ENCODE measurements around the gene GZMA. TPM values are rescaled to one million over a fixed set of nuclear protein-coding genes. Genes with fewer than 3 reads are reported as not detected.

Gene GZMA
- total RNA-seq = 1.2 TPM

GRCh38 chr5:55102348-55102747 lies at the start of gene GZMA:
Gene GZMA (plus strand): TSS chr5:55102646. CDS start chr5:55102683, 37 bp downstream.
- Histone ChIP-seq H3K27me3 (no peaks in the 10 kb centered on the region), H3K9me3 (no peaks in the 10 kb centered on the region), H3K4me3 (no peak within 1 kb of the TSS), H3K27ac (no peak within 1 kb of the TSS), H3K4me1 (no peaks in the 10 kb centered on the region), H3K36me3 (no peaks in the 10 kb centered on the region)
- intact Hi-C loops (cut with DNase I) = no loop called here
- no peak for TF ChIP-seq CTCF (IDR thresholded peaks at IDR 0.05)
- no peak for TF ChIP-seq POLR2A (IDR thresholded peaks at IDR 0.05)
- TF ChIP-seq POLR2AphosphoS5 (IDR thresholded peaks at IDR 0.05; ENCODE audit: insufficient read depth in 1 of 2, low read depth in 1 of 2) = no peak
- no peak for DNase-seq (ENCODE audit: extremely low spot score in 2 of 2)

- Histone ChIP-seq H3K4me1 (no peaks in the 10 kb centered on the region), H3K9me3 (no peaks in the 10 kb centered on the region)
Observed at GRCh38 chr5:55055183-55055582, 47.3 kb upstream of the GZMA start.

GRCh38 chr5:55062039-55062779 lies 40.2 kb upstream of the GZMA start:
- TF ChIP-seq POLR2A (IDR thresholded peaks at IDR 0.05) (no peak), CTCF (IDR thresholded peaks at IDR 0.05) (no peak), POLR2AphosphoS5 (IDR thresholded peaks at IDR 0.05; ENCODE audit: insufficient read depth in 1 of 2, low read depth in 1 of 2) (no peak)
- intact Hi-C loops (cut with DNase I) = no loop called here
- Histone ChIP-seq H3K36me3 (no peaks in the 10 kb centered on the region), H3K9me3 (no peaks in the 10 kb centered on the region), H3K27me3 (no peaks in the 10 kb centered on the region), H3K4me1 (no peaks in the 10 kb centered on the region), H3K27ac (no peak overlapping the region), H3K4me3 (no peak overlapping the region)
- no peak for DNase-seq (ENCODE audit: extremely low spot score in 2 of 2)

More at GRCh38 chr5:55055183-55055582, 47.3 kb upstream of the GZMA start:
- DNase-seq (ENCODE audit: extremely low spot score in 2 of 2) = no peak
- no peak for TF ChIP-seq POLR2A (IDR thresholded peaks at IDR 0.05)
- no peak for TF ChIP-seq CTCF (IDR thresholded peaks at IDR 0.05)
- TF ChIP-seq POLR2AphosphoS5 (IDR thresholded peaks at IDR 0.05; ENCODE audit: insufficient read depth in 1 of 2, low read depth in 1 of 2) = no peak
- Histone ChIP-seq H3K27ac (no peak overlapping the region), H3K4me3 (no peak overlapping the region), H3K36me3 (no peaks in the 10 kb centered on the region), H3K27me3 (no peaks in the 10 kb centered on the region)
- intact Hi-C loops (cut with DNase I) = no loop called here

- intact Hi-C loops (cut with DNase I) = no loop called here
- no peak overlapping the region for H3K4me3 ChIP-seq
- H3K27ac ChIP-seq = no peak overlapping the region
- no peaks in the 10 kb centered on the region for H3K27me3 ChIP-seq
- no peak for TF ChIP-seq POLR2A (IDR thresholded peaks at IDR 0.05)
- TF ChIP-seq CTCF (IDR thresholded peaks at IDR 0.05) = no peak
- TF ChIP-seq POLR2AphosphoS5 (IDR thresholded peaks at IDR 0.05; ENCODE audit: insufficient read depth in 1 of 2, low read depth in 1 of 2) = no peak
- H3K36me3 ChIP-seq = no peaks in the 10 kb centered on the region
- no peaks in the 10 kb centered on the region for H3K4me1 ChIP-seq
- DNase-seq (ENCODE audit: extremely low spot score in 2 of 2) = no peak
- no peaks in the 10 kb centered on the region for H3K9me3 ChIP-seq
Observed at GRCh38 chr5:55063220-55063863, 39.1 kb upstream of the GZMA start.

GRCh38 chr5:55063899-55064298 lies 38.5 kb upstream of the GZMA start:
- intact Hi-C loops (cut with DNase I) = no loop called here
- Histone ChIP-seq H3K36me3 (no peaks in the 10 kb centered on the region), H3K4me3 (no peak overlapping the region), H3K4me1 (no peaks in the 10 kb centered on the region), H3K27ac (no peak overlapping the region), H3K9me3 (no peaks in the 10 kb centered on the region), H3K27me3 (no peaks in the 10 kb centered on the region)
- no peak for DNase-seq (ENCODE audit: extremely low spot score in 2 of 2)
- TF ChIP-seq POLR2AphosphoS5 (IDR thresholded peaks at IDR 0.05; ENCODE audit: insufficient read depth in 1 of 2, low read depth in 1 of 2) = no peak
- TF ChIP-seq CTCF (IDR thresholded peaks at IDR 0.05) = no peak
- TF ChIP-seq POLR2A (IDR thresholded peaks at IDR 0.05) = no peak
